HG03066 (cell line): ENCODE measurements around the gene HOXA2.

Experiments used
- ATAC-seq: cut with Tn5 transposase; IDR thresholded peaks from one replicate; pipeline ENCODE4 v1.9.1; 2021; ENCODE audit warnings: low read depth; ENCODE audit not compliant: unreplicated experiment

Gene HOXA2

GRCh38 chr7:27083646-27084045 is 18.8 kb downstream of the HOXA2 start:
- no peak for ATAC-seq

DNA sequence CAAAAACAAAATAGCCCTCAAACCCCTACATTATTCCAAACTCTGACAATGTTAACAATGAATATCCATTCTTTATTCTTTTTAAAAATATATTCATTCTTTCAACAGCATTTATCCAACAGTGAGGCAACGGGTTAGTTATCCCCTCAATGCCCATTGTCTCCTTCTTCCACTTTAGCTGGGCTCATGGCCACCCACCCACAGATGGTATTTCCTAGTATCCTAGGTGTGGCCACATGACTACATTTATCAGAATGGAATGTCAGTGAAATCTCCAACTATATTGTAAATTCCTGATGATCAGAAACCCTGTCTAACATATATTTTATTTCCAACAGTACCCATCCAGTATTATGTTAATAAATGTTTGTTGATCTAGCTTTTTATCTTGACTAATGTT is 20.3 kb downstream of the HOXA2 start:
- ATAC-seq: no peak

DNA sequence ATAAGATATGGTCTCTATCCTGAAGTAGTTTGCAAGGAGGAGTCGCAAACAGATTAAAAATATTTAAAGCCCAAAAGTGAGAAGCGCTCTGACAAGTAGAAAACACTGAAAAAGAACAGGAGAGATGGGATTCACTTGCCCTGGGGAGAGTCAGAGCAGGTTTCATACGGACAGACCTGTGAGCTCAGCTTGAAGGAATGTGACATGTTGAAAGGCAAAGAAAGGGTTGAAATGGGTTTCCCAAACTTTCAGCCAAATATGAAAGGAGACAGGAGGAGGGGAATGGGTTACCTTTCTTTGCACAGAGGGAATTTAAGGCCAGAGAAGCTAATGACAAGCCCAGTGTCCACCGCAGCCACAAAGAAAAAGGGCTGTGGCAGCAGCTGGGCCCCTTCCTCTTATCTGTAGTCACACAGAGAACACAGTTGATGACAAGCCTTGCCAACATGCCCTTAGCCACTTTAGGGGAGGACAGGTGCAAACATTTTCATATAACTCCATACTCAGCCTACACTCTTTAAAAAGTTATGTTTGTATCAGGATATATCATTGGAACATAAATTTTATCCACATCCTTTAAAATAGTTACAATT is 21.5 kb downstream of the HOXA2 start:
- no peak for ATAC-seq

GRCh38 chr7:27079234-27079975 is 23.1 kb downstream of the HOXA2 start:
- no peak for ATAC-seq

GRCh38 chr7:27078616-27079233 is 23.8 kb downstream of the HOXA2 start:
- no peak for ATAC-seq

- no peak for ATAC-seq
These were observed 29.4 kb downstream of the HOXA2 start for GRCh38 chr7:27073076-27073475.

- ATAC-seq: no peak
These were observed 30.7 kb downstream of the HOXA2 start for GRCh38 chr7:27071622-27072390.

GRCh38 chr7:27068259-27068658 is 34.2 kb downstream of the HOXA2 start:
- ATAC-seq: no peak

- no peak for ATAC-seq
These were observed 36.3 kb downstream of the HOXA2 start for GRCh38 chr7:27066148-27066547.

DNA sequence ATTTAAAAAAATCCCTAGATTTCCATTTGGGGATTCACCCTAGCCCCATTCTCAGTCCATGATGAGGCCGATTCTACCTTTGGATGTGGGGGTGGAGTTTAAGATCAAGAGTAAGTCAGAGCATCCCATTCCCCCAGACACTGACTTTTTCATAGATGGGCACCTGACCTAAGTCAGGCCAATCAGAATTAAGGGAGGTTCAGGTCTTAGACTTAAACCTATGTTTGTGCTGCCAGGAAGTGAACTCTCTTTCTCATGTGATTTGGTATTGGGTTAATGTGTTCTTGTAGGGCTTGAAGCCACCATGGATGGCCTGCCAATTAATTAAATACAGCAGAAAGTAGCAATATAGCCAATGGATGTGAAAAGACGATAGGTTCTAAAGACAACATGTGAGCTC is 36.8 kb downstream of the HOXA2 start:
- ATAC-seq: no peak

- ATAC-seq: no peak
These were observed 37.8 kb downstream of the HOXA2 start for GRCh38 chr7:27064661-27065060.

DNA sequence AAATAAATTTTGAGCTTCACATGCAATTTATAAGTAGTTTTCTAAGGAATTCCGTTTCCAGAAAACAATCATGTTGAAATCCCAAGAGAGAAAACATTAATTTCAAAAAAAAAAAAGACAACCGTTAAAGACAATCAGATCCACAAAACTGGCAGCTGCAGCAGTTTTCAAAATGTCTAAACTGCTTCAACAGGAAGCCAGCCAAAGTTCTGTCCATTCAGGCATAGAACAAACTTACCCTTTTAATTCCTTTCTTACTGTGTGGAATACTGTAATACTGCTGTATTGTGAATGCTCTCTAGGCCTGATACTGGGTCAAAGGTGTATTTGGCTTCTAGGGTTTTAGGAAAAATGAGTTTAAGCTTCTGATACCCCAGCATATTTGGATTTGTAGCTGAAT is 38.3 kb downstream of the HOXA2 start:
- no peak for ATAC-seq

- no peak for ATAC-seq
These were observed 39.5 kb downstream of the HOXA2 start for GRCh38 chr7:27062946-27063345.

- ATAC-seq: no peak
These were observed 49.3 kb downstream of the HOXA2 start for GRCh38 chr7:27053153-27053552.

GRCh38 chr7:27051451-27051850 is 51.0 kb downstream of the HOXA2 start:
- ATAC-seq: no peak
